Right lung (tissue), 5 donors: ENCODE measurements around the gene SLC13A3. TPM values are rescaled to one million over a fixed set of nuclear protein-coding genes. Genes with fewer than 3 reads are reported as not detected.

Experiments used
- DNase-seq, 2 donors: peaks; one replicate each; pipeline ENCODE4 v3.0.0-alpha.2; 2013
- polyA plus RNA-seq, 5 donors: library from polyadenylated mRNA; unstranded; fragments of 120-200 nt; gene quantifications; one replicate each; pipeline versions ENCODE4 v1.2.1 to v1.2.3, GENCODE V29; 2013; ENCODE audit warnings: inconsistent platforms in 1 of 5, low replicate concordance in 1 of 5; ENCODE audit not compliant: insufficient read length in 5 of 5, insufficient read depth in 1 of 5

Gene SLC13A3
- polyA plus RNA-seq, 5 donors = 6.2 to 11.2 (median 7.8) TPM

GRCh38 chr20:46607191-46607848, 43.9 kb downstream of the SLC13A3 start:
- no peak for DNase-seq

GRCh38 chr20:46606817-46607190, 44.5 kb downstream of the SLC13A3 start:
- DNase-seq = no peak

GRCh38 chr20:46605978-46606816, 45.1 kb downstream of the SLC13A3 start:
- no peak for DNase-seq

GRCh38 chr20:46605181-46605580, 46.1 kb downstream of the SLC13A3 start:
- DNase-seq = no peak

- DNase-seq = no peak
Observed at GRCh38 chr20:46604551-46605133, 46.6 kb downstream of the SLC13A3 start.

- DNase-seq = no peak
Observed at GRCh38 chr20:46602429-46602828, 48.8 kb downstream of the SLC13A3 start.

- no peak for DNase-seq
Observed at GRCh38 chr20:46601603-46602122, 49.6 kb downstream of the SLC13A3 start.

- no peak for DNase-seq
Observed at GRCh38 chr20:46600286-46600752, 50.9 kb downstream of the SLC13A3 start.

GRCh38 chr20:46599227-46599987, 51.9 kb downstream of the SLC13A3 start:
- no peak for DNase-seq

GRCh38 chr20:46595933-46596332, 55.3 kb downstream of the SLC13A3 start:
- no peak for DNase-seq

GRCh38 chr20:46594725-46595124, 56.5 kb downstream of the SLC13A3 start:
- no peak for DNase-seq

- DNase-seq = no peak
Observed at GRCh38 chr20:46592580-46593362, 58.5 kb downstream of the SLC13A3 start.

GRCh38 chr20:46590443-46590842, 60.8 kb downstream of the SLC13A3 start:
- DNase-seq = no peak

- DNase-seq = no peak
Observed at GRCh38 chr20:46588532-46589511, 62.4 kb downstream of the SLC13A3 start.

GRCh38 chr20:46587986-46588385, 63.3 kb downstream of the SLC13A3 start:
- no peak for DNase-seq

GRCh38 chr20:46586724-46587123, 64.5 kb downstream of the SLC13A3 start:
- DNase-seq = no peak

GRCh38 chr20:46584508-46584907, 66.8 kb downstream of the SLC13A3 start:
- no peak for DNase-seq

GRCh38 chr20:46583411-46584214, 67.6 kb downstream of the SLC13A3 start:
- DNase-seq = no peak

GRCh38 chr20:46582648-46583047, 68.6 kb downstream of the SLC13A3 start:
- no peak for DNase-seq
